Measurements from ENCODE around the gene IQGAP1. TPM values are rescaled to one million over a fixed set of nuclear protein-coding genes. Genes with fewer than 3 reads are reported as not detected.
"Not testable (repeated sequence)": the region's sequence is repeated elsewhere in the genome, so short reads cannot be mapped to it uniquely, and the experiment has no call there.

IQGAP1 gene
- total RNA-seq, 1 donor from 2014 or later, result 61.1 TPM

GRCh38 chr15:90496791-90497190 lies 108.7 kb downstream of the IQGAP1 start:
- H3K36me3 Mint-ChIP-seq (ENCODE audit: unreplicated experiment), result peaks cover 10% of the 10 kb centered on the region
- H3K27me3 Mint-ChIP-seq (ENCODE audit: unreplicated experiment), result no peaks in the 10 kb centered on the region
- DNase-seq, result peak; percentile 38
- H3K4me3 Mint-ChIP-seq (ENCODE audit: unreplicated experiment), result no peak overlapping the region
- no peak for TF ChIP-seq CTCF (IDR thresholded peaks at IDR 0.05; ENCODE audit: partially characterized antibody, unreplicated experiment)
- peaks cover 3% of the 10 kb centered on the region for H3K9me3 Mint-ChIP-seq (ENCODE audit: unreplicated experiment)
- peak overlapping the region; percentile 62 for H3K27ac Mint-ChIP-seq (ENCODE audit: unreplicated experiment)
- peaks cover 23% of the 10 kb centered on the region for H3K4me1 Mint-ChIP-seq (ENCODE audit: low read depth, unreplicated experiment)

DNA sequence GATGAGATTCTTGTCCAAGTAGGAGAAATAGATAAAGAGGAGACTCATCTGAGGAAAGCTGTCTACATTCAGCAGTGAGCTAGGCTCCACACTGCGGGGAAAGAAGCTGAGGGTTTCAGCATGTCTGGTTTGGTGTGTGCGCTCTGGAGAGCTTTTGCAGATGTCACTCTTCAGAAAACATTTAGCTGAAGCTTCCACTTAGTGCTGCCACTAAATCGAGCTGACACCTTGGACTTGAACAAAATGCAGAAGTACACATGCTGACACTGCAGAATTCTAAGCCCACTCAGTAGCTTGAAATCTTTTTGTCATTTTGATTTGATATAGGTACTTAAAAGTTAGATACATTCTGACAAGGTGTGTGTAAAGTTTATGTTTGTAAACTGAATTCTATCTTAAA lies 109.3 kb downstream of the IQGAP1 start:
- Mint-ChIP-seq H3K4me3 (ENCODE audit: unreplicated experiment) (peak overlapping the region; percentile 17), H3K27me3 (ENCODE audit: unreplicated experiment) (no peaks in the 10 kb centered on the region), H3K9me3 (ENCODE audit: unreplicated experiment) (peaks cover 3% of the 10 kb centered on the region), H3K36me3 (ENCODE audit: unreplicated experiment) (peaks cover 10% of the 10 kb centered on the region), H3K4me1 (ENCODE audit: low read depth, unreplicated experiment) (peaks cover 23% of the 10 kb centered on the region), H3K27ac (ENCODE audit: unreplicated experiment) (peak overlapping the region; percentile 62)
- no peak for DNase-seq
- no peak for TF ChIP-seq CTCF (IDR thresholded peaks at IDR 0.05; ENCODE audit: partially characterized antibody, unreplicated experiment)

DNA sequence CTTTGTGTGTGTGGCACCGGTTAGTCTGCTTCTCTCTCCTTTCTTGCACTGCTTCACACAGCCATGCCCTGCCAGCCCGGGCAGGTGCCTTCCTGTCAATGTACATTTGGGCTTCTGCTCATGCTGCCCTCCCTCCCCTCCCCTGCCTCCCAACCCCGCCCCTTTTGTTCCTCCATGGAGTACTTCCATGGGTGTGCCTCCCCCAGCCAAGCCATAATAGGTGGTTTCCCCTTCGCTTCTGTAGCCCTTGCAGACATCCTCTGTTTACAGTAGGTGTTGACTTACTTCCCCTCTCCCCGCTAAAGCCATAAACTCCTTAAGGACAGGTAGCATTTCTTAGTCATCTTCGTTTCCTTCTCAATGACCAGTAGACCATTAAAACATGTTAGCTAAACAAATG lies 109.9 kb downstream of the IQGAP1 start:
- H3K27ac Mint-ChIP-seq (ENCODE audit: unreplicated experiment), result peak overlapping the region; percentile 18
- peaks cover 3% of the 10 kb centered on the region for H3K9me3 Mint-ChIP-seq (ENCODE audit: unreplicated experiment)
- peaks cover 23% of the 10 kb centered on the region for H3K4me1 Mint-ChIP-seq (ENCODE audit: low read depth, unreplicated experiment)
- H3K36me3 Mint-ChIP-seq (ENCODE audit: unreplicated experiment), result peaks cover 10% of the 10 kb centered on the region
- H3K27me3 Mint-ChIP-seq (ENCODE audit: unreplicated experiment), result no peaks in the 10 kb centered on the region
- no peak overlapping the region for H3K4me3 Mint-ChIP-seq (ENCODE audit: unreplicated experiment)
- DNase-seq, result no peak
- TF ChIP-seq CTCF (IDR thresholded peaks at IDR 0.05; ENCODE audit: partially characterized antibody, unreplicated experiment), result no peak

DNA sequence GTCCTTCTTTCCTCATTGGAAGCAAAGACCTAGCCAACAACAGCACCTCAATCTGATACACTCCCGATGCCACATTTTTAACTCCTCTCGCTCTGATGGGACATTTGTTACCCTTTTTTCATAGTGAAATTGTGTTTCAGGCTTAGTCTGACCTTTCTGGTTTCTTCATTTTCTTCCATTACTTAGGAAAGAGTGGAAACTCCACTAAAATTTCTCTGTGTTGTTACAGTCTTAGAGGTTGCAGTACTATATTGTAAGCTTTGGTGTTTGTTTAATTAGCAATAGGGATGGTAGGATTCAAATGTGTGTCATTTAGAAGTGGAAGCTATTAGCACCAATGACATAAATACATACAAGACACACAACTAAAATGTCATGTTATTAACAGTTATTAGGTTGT lies 112.1 kb downstream of the IQGAP1 start:
- Mint-ChIP-seq H3K27ac (ENCODE audit: unreplicated experiment) (peak overlapping the region; percentile 7), H3K36me3 (ENCODE audit: unreplicated experiment) (peaks cover 10% of the 10 kb centered on the region), H3K9me3 (ENCODE audit: unreplicated experiment) (peaks cover 3% of the 10 kb centered on the region), H3K4me1 (ENCODE audit: low read depth, unreplicated experiment) (peaks cover 12% of the 10 kb centered on the region), H3K4me3 (ENCODE audit: unreplicated experiment) (no peak overlapping the region), H3K27me3 (ENCODE audit: unreplicated experiment) (peaks cover 2% of the 10 kb centered on the region)
- no peak for TF ChIP-seq CTCF (IDR thresholded peaks at IDR 0.05; ENCODE audit: partially characterized antibody, unreplicated experiment)
- DNase-seq, result no peak

GRCh38 chr15:90501898-90502297 lies 113.9 kb downstream of the IQGAP1 start:
- H3K9me3 Mint-ChIP-seq (ENCODE audit: unreplicated experiment), result peaks cover under 1% of the 10 kb centered on the region
- H3K27ac Mint-ChIP-seq (ENCODE audit: unreplicated experiment), result no peak overlapping the region
- no peak for DNase-seq
- H3K27me3 Mint-ChIP-seq (ENCODE audit: unreplicated experiment), result peaks cover 2% of the 10 kb centered on the region
- no peak overlapping the region for H3K4me3 Mint-ChIP-seq (ENCODE audit: unreplicated experiment)
- no peak for TF ChIP-seq CTCF (IDR thresholded peaks at IDR 0.05; ENCODE audit: partially characterized antibody, unreplicated experiment)
- peaks cover 6% of the 10 kb centered on the region for H3K4me1 Mint-ChIP-seq (ENCODE audit: low read depth, unreplicated experiment)
- H3K36me3 Mint-ChIP-seq (ENCODE audit: unreplicated experiment), result peaks cover 10% of the 10 kb centered on the region

GRCh38 chr15:90510781-90511180 lies 122.7 kb downstream of the IQGAP1 start:
- not testable (repeated sequence) for H3K9me3 Mint-ChIP-seq (ENCODE audit: unreplicated experiment); H3K27ac Mint-ChIP-seq (ENCODE audit: unreplicated experiment); DNase-seq; H3K36me3 Mint-ChIP-seq (ENCODE audit: unreplicated experiment); H3K4me1 Mint-ChIP-seq (ENCODE audit: low read depth, unreplicated experiment); H3K27me3 Mint-ChIP-seq (ENCODE audit: unreplicated experiment); H3K4me3 Mint-ChIP-seq (ENCODE audit: unreplicated experiment)

GRCh38 chr15:90511211-90511618 lies 123.2 kb downstream of the IQGAP1 start:
- not testable (repeated sequence) for DNase-seq; H3K36me3 Mint-ChIP-seq (ENCODE audit: unreplicated experiment); H3K27ac Mint-ChIP-seq (ENCODE audit: unreplicated experiment); H3K4me1 Mint-ChIP-seq (ENCODE audit: low read depth, unreplicated experiment); H3K9me3 Mint-ChIP-seq (ENCODE audit: unreplicated experiment); H3K27me3 Mint-ChIP-seq (ENCODE audit: unreplicated experiment); H3K4me3 Mint-ChIP-seq (ENCODE audit: unreplicated experiment)

Data from glutamatergic neuron (in vitro differentiated cells).